ENCODE measurements around the gene TSPO.

DNA sequence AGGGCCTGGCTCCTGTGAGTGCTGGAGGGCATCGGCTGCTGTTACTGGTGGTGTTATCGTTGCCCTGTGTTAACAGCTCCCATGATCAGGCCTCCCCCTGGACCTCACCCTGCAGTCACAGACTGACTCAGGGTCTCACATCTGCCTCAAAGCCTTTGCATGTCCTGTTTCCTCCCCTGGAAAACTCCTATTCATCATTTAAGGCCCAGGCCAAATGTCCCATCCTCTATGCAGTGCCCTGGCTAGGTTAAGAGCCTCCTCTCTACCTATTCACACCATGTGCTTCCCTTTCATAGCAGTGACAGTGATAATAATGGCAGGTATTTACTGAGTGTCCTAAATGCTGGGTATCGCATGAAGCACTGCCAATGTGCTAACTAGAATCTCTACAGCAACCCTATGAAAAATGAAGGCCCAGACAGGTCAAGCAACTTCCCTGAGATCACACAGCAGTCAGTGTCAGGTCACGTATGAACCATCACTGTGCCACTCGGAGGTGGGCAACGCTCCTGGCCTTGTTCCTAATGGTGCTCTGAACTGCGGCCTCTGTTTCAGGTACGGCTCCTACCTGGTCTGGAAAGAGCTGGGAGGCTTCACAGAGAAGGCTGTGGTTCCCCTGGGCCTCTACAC, 9.3 kb downstream of the TSPO start:
- TF ChIP-seq POLR2A (IDR thresholded peaks at IDR 0.05): no peak
- TF ChIP-seq, protein P1, sequence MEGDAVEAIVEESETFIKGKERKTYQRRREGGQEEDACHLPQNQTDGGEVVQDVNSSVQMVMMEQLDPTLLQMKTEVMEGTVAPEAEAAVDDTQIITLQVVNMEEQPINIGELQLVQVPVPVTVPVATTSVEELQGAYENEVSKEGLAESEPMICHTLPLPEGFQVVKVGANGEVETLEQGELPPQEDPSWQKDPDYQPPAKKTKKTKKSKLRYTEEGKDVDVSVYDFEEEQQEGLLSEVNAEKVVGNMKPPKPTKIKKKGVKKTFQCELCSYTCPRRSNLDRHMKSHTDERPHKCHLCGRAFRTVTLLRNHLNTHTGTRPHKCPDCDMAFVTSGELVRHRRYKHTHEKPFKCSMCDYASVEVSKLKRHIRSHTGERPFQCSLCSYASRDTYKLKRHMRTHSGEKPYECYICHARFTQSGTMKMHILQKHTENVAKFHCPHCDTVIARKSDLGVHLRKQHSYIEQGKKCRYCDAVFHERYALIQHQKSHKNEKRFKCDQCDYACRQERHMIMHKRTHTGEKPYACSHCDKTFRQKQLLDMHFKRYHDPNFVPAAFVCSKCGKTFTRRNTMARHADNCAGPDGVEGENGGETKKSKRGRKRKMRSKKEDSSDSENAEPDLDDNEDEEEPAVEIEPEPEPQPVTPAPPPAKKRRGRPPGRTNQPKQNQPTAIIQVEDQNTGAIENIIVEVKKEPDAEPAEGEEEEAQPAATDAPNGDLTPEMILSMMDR (IDR thresholded peaks at IDR 0.05): no peak
